SH-SY5Y (cell line): ENCODE measurements around the gene OR10V1.

Source experiments
- GATA2 ChIP-seq: IDR thresholded peaks from 2 replicates; pipeline ENCODE4 v1.6.1; 2011; ENCODE audit warnings: mild to moderate bottlenecking, low read depth, low read length
- GATA3 ChIP-seq: IDR thresholded peaks from 2 replicates; pipeline ENCODE4 v1.6.1; 2011; ENCODE audit warnings: low read depth, mild to moderate bottlenecking, low read length, moderate library complexity

DNA sequence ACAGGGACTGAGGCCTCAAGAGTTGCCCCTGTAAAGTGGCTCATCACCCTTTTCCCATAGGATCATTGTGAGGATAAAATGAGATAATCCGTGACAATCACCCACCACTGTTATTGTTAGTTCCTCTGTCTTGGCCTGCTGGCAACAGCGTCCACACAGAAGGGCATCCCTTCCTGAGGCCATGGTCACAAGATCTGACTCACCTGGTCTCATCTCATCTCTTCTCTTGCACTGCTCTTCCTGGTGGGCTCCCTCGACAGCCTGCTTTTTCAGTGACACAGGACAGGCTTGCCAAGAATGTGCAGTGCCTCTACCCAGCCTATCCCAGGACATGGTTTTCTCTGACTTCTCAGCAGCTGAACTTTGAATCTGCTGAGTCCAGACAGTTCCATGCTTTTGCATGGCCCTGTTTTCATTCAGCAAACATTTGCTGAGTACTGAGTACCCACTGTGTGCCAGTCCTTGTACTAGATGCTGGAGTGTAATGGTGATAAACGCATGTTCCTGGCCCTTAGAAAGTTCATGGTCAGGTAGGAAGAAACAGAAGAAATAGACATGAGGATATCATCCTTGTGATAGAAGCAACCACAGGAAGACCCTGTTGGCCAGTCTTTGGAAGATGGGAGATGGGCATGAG, 44.9 kb upstream of the OR10V1 start:
- TF ChIP-seq GATA2 (no peak), GATA3 (no peak)
